ENCODE results near the gene LRRC57. TPM values are rescaled to one million over a fixed set of nuclear protein-coding genes. Genes with fewer than 3 reads are reported as not detected.

LRRC57 gene
- total RNA-seq, 1 experiment from 2014 or later = 18.7 TPM

DNA sequence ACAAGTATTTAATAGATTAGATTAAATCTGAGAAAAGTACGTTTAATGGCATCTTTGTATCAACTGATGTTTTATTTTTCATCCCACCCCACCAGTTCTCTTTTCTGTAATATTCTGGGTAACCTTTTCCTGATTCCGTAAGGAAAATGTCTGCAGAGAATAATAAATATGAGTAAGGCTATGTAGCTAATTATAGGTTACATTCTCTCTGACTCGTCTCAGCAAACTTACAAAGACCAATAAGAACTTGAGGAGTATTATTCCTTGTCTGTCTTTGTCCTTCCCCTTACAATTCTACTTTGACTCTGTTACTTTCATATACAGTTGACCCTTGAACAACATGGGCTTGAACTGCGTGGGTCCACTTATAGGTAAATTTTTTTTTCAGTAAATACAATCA lies 41.1 kb downstream of the LRRC57 start:
- no peak overlapping the region for H2BK15ac ChIP-seq (ENCODE audit: low read depth, low read length)
- H3K56ac ChIP-seq (ENCODE audit: insufficient read length, low read depth, low read length) = no peak overlapping the region
- H3K9ac ChIP-seq (ENCODE audit: extremely low read depth, insufficient read length, low read length) = no peak overlapping the region
- H3K14ac ChIP-seq (ENCODE audit: insufficient read depth, low read length) = no peak overlapping the region
- H4K8ac ChIP-seq (replicated peaks; ENCODE audit: insufficient read length, low read depth, low read length) = no peak overlapping the region
- H3K9me3 ChIP-seq (ENCODE audit: control insufficient read depth, low read depth, low read length) = no peaks in the 10 kb centered on the region
- Mint-ChIP-seq H3K4me1 (peaks cover 4 to 5% of the 10 kb centered on the region in 2 experiments), H3K27ac (no peak overlapping the region; a peak in 1 of 7 replicates), H3K27me3 (ENCODE audit: low read depth) (no peaks in the 10 kb centered on the region), H3K9me3 (no peaks in the 10 kb centered on the region), H3K36me3 (ENCODE audit: insufficient read depth in 1 of 3, low read depth in 3 of 3) (peaks cover 0 to 4% (median 2%) of the 10 kb centered on the region in 3 experiments; a peak in 3 of 7 replicates), H3K4me3 (no peak overlapping the region)
- H4K91ac ChIP-seq (ENCODE audit: insufficient read length, low read depth, low read length) = no peak overlapping the region
- TF ChIP-seq, protein P1, sequence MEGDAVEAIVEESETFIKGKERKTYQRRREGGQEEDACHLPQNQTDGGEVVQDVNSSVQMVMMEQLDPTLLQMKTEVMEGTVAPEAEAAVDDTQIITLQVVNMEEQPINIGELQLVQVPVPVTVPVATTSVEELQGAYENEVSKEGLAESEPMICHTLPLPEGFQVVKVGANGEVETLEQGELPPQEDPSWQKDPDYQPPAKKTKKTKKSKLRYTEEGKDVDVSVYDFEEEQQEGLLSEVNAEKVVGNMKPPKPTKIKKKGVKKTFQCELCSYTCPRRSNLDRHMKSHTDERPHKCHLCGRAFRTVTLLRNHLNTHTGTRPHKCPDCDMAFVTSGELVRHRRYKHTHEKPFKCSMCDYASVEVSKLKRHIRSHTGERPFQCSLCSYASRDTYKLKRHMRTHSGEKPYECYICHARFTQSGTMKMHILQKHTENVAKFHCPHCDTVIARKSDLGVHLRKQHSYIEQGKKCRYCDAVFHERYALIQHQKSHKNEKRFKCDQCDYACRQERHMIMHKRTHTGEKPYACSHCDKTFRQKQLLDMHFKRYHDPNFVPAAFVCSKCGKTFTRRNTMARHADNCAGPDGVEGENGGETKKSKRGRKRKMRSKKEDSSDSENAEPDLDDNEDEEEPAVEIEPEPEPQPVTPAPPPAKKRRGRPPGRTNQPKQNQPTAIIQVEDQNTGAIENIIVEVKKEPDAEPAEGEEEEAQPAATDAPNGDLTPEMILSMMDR (conservative IDR thresholded peaks at IDR 0.05) = no peak
- H4K5ac ChIP-seq (ENCODE audit: insufficient read length, low read depth, low read length) = no peak overlapping the region
- no peak overlapping the region for H3K27ac ChIP-seq (ENCODE audit: insufficient read length, low read depth, low read length)
- H3K23ac ChIP-seq (ENCODE audit: insufficient read length, low read depth, low read length) = no peak overlapping the region
- H3K4me1 ChIP-seq (ENCODE audit: insufficient read depth, low read length) = no peaks in the 10 kb centered on the region
- no peak overlapping the region for H3K4ac ChIP-seq (ENCODE audit: low read depth, low read length)
- no peaks in the 10 kb centered on the region for H3K23me2 ChIP-seq (ENCODE audit: insufficient read length, low read depth, low read length, poor library complexity, severe bottlenecking)
- H4K20me1 ChIP-seq (ENCODE audit: control insufficient read depth, insufficient read depth, insufficient read length) = no peaks in the 10 kb centered on the region
- H3K27me3 ChIP-seq (ENCODE audit: insufficient read depth, low read length) = no peaks in the 10 kb centered on the region
- no peak overlapping the region for H2BK12ac ChIP-seq (ENCODE audit: insufficient read length, low read depth, low read length)
- no peak overlapping the region for H2BK120ac ChIP-seq (ENCODE audit: low read depth, low read length, poor library complexity, severe bottlenecking)
- H2BK20ac ChIP-seq (ENCODE audit: low read depth, low read length, poor library complexity, severe bottlenecking) = no peak overlapping the region
- H2AK5ac ChIP-seq (ENCODE audit: insufficient read length, low read length) = no peak overlapping the region
- no peak overlapping the region for H3T11ph ChIP-seq (ENCODE audit: low read length)
- no peak overlapping the region for H3K4me2 ChIP-seq (ENCODE audit: insufficient read depth, insufficient read length, low read length)
- no peak overlapping the region for H2BK5ac ChIP-seq (ENCODE audit: insufficient read length, low read length)
- H3K18ac ChIP-seq (ENCODE audit: insufficient read length, low read depth, low read length) = no peak overlapping the region
- no peak overlapping the region for H2AFZ ChIP-seq (ENCODE audit: low read length)
- WGBS (ENCODE audit: extremely low coverage, insufficient read length, low lambda C conversion rate) = no CpG with 5 or more reads among the region's 4 CpGs
- DNase-seq = no peak
- peaks cover 3% of the 10 kb centered on the region for H3K79me1 ChIP-seq (ENCODE audit: insufficient read depth, low read depth, low read length, poor library complexity, severe bottlenecking)
- H3K79me2 ChIP-seq (ENCODE audit: insufficient read depth, low read length) = peaks cover under 1% of the 10 kb centered on the region; the same call in 1 of the 2 replicates

Data from H9 (cell line).